Neural cell (in vitro differentiated cells): Measurements from ENCODE around the gene ACTL8.

Experiments
- CTCF ChIP-seq: fragments of 450-650 bp; IDR thresholded peaks from 2 replicates; pipeline ENCODE4 v1.5.1; 2014; ENCODE audit warnings: antibody characterized with exemption, mild to moderate bottlenecking, moderate library complexity; ENCODE audit not compliant: poor library complexity, severe bottlenecking
- EP300 ChIP-seq: fragments of 450-650 bp; conservative IDR thresholded peaks from 2 replicates; pipeline ENCODE4 v1.6.1; 2014; ENCODE audit warnings: antibody characterized with exemption, mild to moderate bottlenecking, moderate library complexity; ENCODE audit not compliant: poor library complexity, severe bottlenecking
- POLR2AphosphoS5 ChIP-seq: IDR thresholded peaks from 2 replicates; pipeline ENCODE4 v1.6.1; 2012

GRCh38 chr1:17875171-17875881, 120.2 kb downstream of the ACTL8 start:
- TF ChIP-seq CTCF (no peak), EP300 (no peak), POLR2AphosphoS5 (no peak)
